Activated CD4-positive, alpha-beta T cell treated with anti-CD3 and anti-CD28 coated beads, Interleukin-2, amount 10 ng/mL, durations not matched to agents 24 days and 14 days (primary cell): ENCODE results near the gene RASAL3. TPM values are rescaled to one million over a fixed set of nuclear protein-coding genes. Genes with fewer than 3 reads are reported as not detected.
"Not testable (repeated sequence)": the region's sequence is repeated elsewhere in the genome, so short reads cannot be mapped to it uniquely, and the experiment has no call there.

Experiments
- DNase-seq: peaks from one replicate; pipeline ENCODE4 v3.0.0; 2022
- H3K27ac Mint-ChIP-seq: one replicate; pipeline ENCODE4 v1.8.0; 2022; ENCODE audit warnings: mild to moderate bottlenecking, mixed read lengths
- H3K27me3 Mint-ChIP-seq: one replicate; pipeline ENCODE4 v1.8.0; 2022; ENCODE audit warnings: mixed read lengths
- H3K36me3 Mint-ChIP-seq: one replicate; pipeline ENCODE4 v1.8.0; 2022; ENCODE audit warnings: low read depth, mild to moderate bottlenecking, mixed read lengths
- H3K4me1 Mint-ChIP-seq: one replicate; pipeline ENCODE4 v1.8.0; 2021; ENCODE audit warnings: mixed read lengths
- H3K4me3 Mint-ChIP-seq: one replicate; pipeline ENCODE4 v1.8.0; 2022; ENCODE audit warnings: mild to moderate bottlenecking, moderate library complexity, mixed read lengths
- H3K9me3 Mint-ChIP-seq: one replicate; pipeline ENCODE4 v1.8.0; 2021; ENCODE audit warnings: mixed read lengths
- intact Hi-C: fragments of 100-400 bp; cut with micrococcal nuclease; formaldehyde crosslinking; loops from one replicate; pipeline ENCODE4 v1.15.1; 2023
- total RNA-seq: library from RNA; stranded (reverse); gene quantifications from 2 replicates; pipeline ENCODE4 v1.2.3, GENCODE V29; 2022

The RASAL3 gene
- total RNA-seq, 1 donor from 2014 or later = 114 TPM

DNA sequence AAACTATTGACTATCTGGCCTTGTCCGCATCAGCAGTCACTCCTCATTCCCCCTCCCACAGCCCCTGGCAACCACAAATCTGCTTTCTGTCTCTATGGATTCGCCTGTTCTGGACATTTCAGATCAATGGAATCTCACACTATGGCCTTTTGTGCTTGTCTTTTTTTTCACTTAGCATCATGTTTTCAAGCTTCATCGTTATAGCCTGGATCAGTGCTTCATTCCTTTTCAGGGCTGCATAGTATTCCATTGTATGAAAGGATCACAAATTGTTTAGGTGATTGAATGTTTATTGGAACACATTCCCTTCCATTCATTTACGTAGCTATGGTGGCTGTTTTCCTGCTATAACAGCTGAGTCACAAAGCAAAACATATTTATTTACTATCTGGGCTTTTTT lies 22.7 kb upstream of the RASAL3 start:
- Mint-ChIP-seq H3K4me1 (peaks cover 14% of the 10 kb centered on the region), H3K27me3 (peaks cover 2% of the 10 kb centered on the region), H3K9me3 (peaks cover 4% of the 10 kb centered on the region), H3K36me3 (no peaks in the 10 kb centered on the region), H3K27ac (no peak overlapping the region), H3K4me3 (no peak overlapping the region)
- intact Hi-C loops = no loop called here
- no peak for DNase-seq

DNA sequence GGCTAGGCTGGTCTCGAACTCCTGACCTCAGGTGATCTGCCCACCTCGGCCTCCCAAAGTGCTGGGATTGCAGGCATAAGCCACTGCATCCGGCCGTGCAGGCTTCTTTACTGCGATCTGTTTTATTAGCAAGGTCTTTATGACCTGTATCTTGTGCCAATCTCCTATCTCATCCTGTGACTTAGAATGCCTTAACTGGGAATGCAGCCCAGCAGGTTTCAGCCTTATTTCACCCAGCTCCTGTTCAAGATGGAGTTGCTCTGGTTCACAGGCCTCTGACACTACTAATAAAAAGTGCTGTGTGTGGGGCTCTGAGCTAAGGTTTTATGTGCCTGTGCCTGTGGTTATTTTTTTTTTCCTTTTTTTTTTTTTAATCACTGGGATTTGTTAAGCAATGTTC lies 21.4 kb upstream of the RASAL3 start:
- H3K9me3 Mint-ChIP-seq, H3K36me3 Mint-ChIP-seq, H3K4me3 Mint-ChIP-seq, H3K27ac Mint-ChIP-seq, DNase-seq, H3K27me3 Mint-ChIP-seq, intact Hi-C loops: not testable (repeated sequence)
- H3K4me1 Mint-ChIP-seq = peaks cover 15% of the 10 kb centered on the region

DNA sequence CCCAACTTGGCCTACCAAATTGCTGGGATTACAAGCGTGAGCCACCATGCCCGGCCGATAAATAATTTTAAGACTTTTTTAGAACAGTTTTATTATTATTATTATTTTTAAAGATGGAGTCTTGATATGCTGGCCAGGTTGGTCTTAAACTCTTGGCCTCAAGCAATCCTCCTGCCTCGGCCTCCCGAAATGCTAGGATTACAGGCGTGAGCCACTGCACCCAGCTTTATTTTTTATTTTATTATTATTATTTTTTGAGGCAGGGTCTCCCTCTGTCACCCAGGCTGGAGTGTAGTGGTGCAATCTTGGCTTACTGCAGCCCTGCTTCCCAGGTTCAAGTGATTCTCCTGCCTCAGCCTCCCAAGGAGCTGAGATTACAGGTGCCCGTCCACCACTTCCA lies 16.7 kb upstream of the RASAL3 start:
- H3K9me3 Mint-ChIP-seq, H3K36me3 Mint-ChIP-seq, H3K27ac Mint-ChIP-seq, intact Hi-C loops, H3K27me3 Mint-ChIP-seq, H3K4me3 Mint-ChIP-seq, DNase-seq: not testable (repeated sequence)
- H3K4me1 Mint-ChIP-seq = peaks cover 19% of the 10 kb centered on the region

DNA sequence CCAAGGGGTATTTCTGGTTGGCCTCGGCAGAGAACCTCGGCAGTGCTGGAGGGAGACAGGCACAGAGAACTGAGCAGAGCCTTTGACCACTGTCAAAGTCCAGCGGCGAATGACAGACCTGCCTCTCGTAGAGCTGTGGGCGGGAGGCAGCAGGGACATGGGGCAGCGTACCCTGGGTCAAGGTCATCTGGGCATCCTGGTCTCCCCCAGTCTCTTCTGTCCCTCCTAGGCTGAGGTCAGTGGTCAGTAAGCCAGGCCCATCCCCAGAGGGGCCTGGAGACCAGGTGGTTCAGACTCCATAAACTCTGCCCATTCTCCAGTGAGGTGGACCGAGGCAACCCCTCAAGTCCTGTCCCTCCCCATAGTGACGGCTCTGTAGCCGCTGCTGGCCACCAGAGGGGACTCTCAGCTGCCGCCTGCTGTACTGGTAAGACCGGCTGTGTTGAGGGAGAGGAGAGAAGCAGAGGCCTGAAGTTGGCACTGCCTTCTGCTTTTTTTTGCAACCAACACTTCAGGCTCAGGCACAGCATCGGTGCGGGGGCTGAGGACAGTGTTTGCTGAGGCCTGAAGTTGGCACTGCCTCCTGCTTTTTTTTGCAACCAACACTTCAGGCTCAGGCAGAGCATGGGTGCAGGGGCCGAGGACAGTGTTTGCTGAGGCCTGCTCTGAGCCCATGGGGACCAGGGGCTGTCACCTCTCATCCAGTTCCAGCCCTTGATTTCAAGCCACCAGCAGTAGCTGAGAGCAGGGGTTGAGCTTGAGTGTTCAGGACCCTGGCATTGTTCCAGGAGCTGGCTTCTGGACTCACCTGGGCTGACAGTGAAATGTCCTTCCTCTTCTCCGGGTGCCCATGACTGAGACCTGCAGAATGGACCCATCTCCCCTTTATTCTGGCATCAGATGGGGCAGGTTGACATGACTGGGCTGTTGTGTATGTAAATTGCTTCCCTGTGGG lies 15.3 kb upstream of the RASAL3 start, which contains the start of gene PGLYRP2:
TSS of gene PGLYRP2 (minus strand) at position 111 of the 955 bp plus-strand sequence. CDS start 130 bp downstream, outside the sequence.
- Mint-ChIP-seq H3K4me3 (no peak within 1 kb of the TSS), H3K27me3 (no peaks in the 10 kb centered on the region), H3K4me1 (peaks cover 19% of the 10 kb centered on the region), H3K27ac (peak within 1 kb of the TSS; percentile 6), H3K36me3 (no peaks in the 10 kb centered on the region), H3K9me3 (no peaks in the 10 kb centered on the region)
- DNase-seq = no peak
- intact Hi-C loops = no loop called here

DNA sequence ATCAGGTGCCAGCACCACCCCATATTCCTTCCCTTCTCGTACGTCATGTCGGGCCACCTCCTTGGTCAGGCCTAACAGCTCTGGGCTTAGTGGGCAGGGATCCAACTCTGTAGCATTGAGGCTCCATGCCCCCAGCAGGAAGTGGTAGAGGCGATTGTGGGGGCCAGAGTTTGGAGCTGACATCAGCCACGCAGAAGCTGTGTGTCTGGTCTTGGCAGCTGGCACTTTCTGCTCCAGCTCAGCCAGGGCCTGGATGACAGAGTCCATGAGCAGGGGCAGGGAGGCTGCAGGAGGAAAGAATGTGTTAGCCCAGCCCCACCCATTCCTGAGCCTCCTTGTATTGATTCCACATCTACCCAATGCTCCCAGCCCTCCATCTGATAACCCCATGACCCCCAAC lies 12.0 kb upstream of the RASAL3 start:
- intact Hi-C loops = no loop called here
- peaks cover 8% of the 10 kb centered on the region for H3K4me1 Mint-ChIP-seq

DNA sequence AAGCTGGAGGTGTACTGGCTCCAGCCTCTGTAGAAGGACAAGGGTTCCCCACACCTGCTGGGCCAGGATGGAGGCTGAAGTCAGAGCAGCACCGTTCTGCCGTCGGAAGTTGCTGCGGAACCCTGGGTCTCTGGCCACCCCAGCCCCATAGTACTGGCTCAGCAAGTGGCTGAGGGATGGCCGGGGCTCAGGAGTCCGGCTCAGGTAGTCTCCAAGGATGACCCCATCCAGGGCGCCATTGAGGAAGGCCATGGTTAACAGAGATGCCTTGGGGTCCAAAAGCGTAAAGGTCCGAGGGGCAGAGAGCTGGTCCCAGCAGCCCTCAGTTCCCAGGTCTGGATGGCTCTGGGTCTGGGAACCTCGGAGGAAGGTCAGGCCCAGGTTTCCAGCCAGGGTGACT lies 11.3 kb upstream of the RASAL3 start:
- no peak for DNase-seq
- H3K27ac Mint-ChIP-seq = no peak overlapping the region
- no peaks in the 10 kb centered on the region for H3K27me3 Mint-ChIP-seq
- no peaks in the 10 kb centered on the region for H3K36me3 Mint-ChIP-seq
- intact Hi-C loops = no loop called here
- no peaks in the 10 kb centered on the region for H3K9me3 Mint-ChIP-seq
- H3K4me3 Mint-ChIP-seq = no peak overlapping the region
- peaks cover 8% of the 10 kb centered on the region for H3K4me1 Mint-ChIP-seq

More for the DNA sequence above, 12.0 kb upstream of the RASAL3 start:
- H3K27ac Mint-ChIP-seq = no peak overlapping the region
- no peaks in the 10 kb centered on the region for H3K9me3 Mint-ChIP-seq
- DNase-seq = no peak
- H3K36me3 Mint-ChIP-seq = no peaks in the 10 kb centered on the region
- no peaks in the 10 kb centered on the region for H3K27me3 Mint-ChIP-seq
- no peak overlapping the region for H3K4me3 Mint-ChIP-seq

DNA sequence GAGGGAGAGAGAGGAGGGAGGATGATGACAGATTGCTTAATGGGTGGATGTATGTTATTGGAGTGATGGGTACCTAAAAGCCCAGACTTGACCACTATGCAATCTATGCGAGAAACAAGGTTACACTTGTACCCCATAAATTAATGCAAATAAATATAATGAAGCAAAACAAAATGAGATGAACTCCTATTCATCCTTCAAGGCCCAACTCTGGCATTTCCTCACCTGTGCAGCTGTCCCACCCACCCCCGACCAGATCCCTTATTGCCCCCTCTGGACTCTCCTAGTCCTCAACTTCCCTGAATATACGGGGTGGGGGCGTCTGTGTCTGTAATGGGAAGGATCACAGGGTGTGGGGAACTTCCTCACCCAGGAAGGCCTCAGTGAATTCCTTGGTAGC lies 10.8 kb upstream of the RASAL3 start:
- Mint-ChIP-seq H3K27ac (no peak overlapping the region), H3K36me3 (no peaks in the 10 kb centered on the region), H3K4me1 (peaks cover 8% of the 10 kb centered on the region), H3K9me3 (no peaks in the 10 kb centered on the region), H3K4me3 (no peak overlapping the region), H3K27me3 (no peaks in the 10 kb centered on the region)
- intact Hi-C loops = no loop called here
- DNase-seq = no peak

DNA sequence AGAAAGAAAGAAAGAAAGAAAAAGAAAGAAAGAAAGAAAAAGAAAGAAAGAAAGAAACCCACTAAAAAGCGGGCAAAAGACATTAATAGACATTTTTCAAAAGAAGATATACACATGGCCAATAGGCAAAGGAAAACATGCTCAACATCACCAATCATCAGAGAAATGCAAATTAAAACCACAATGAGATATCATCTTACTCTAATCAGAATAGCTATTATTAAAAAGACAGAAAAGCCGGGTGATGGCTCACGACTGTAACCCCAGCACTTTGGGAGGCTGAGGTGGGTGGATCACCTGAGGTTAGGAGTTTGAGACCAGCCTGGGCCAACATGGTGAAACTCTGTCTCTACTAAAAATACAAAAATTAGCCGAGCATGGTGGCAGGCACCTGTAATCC lies 9.5 kb upstream of the RASAL3 start:
- H3K4me1 Mint-ChIP-seq = peaks cover 16% of the 10 kb centered on the region
- H3K4me3 Mint-ChIP-seq, H3K27ac Mint-ChIP-seq, H3K27me3 Mint-ChIP-seq, DNase-seq, H3K36me3 Mint-ChIP-seq, intact Hi-C loops, H3K9me3 Mint-ChIP-seq: not testable (repeated sequence)

DNA sequence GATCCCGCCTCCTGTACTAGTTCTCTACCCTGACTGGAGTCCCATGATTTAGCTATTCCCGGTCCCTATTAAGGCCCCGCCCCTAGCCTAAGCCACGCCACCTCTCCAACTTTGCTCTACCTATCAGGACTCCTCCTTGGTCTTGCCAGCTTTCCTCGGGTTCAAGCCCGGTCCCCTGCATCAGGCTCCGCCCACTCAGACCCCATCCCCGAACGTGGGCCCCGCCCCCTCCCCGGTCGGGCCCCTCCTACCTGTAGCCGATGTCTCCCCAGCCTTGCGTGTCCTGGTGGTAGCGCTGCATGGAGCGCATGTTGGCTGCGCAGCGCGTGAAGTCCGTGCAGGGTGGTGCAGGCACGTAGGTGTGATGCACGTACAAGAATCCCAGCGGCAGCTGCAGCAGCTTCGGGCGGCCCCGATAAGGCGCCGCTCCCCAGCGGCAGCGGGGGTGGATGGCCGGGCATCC lies 7.3 kb upstream of the RASAL3 start:
- H3K4me3 Mint-ChIP-seq = no peak overlapping the region
- peaks cover 12% of the 10 kb centered on the region for H3K27me3 Mint-ChIP-seq
- H3K4me1 Mint-ChIP-seq = peaks cover 34% of the 10 kb centered on the region
- no peaks in the 10 kb centered on the region for H3K9me3 Mint-ChIP-seq
- H3K27ac Mint-ChIP-seq = no peak overlapping the region
- peaks cover 6% of the 10 kb centered on the region for H3K36me3 Mint-ChIP-seq
- no peak for DNase-seq
- intact Hi-C loops = no loop called here

DNA sequence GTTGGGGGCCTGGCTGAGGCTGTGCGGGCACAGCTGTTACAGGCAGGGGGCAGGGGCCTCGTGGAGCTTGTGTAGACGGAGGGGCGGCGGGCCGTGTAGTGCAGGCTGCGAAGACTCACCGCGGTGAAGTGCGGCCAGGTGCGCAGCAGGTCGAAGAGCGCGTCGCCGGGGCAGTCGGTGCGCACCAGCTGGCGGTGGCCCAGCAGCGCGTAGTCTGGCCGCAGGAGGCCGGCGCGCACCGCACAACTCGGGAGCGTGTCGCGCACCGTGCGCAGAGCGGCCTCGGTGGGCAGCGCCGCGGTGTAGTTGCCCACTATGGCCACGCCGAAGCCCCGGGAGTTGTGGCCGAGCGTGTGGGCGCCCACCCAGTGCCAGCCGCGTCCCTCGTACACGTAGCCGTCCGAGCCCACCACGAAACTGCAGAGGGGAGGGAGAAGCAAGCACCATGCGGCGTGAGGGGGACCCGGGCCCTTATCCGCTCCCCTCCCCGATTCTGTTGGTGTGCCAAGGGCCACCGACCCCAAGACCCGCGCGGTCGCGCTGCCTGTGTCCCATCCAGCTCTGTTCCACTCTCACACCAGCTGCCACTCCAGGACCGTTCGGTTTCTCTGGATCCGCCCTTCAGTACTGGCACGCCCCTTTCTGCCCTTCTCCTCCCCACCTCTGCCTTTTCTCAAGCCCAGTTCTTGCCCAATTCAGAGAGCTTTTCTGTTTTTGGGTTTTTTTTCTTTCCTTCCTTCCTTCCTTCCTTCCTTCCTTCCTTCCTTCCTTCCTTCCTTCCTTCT lies 5.4 kb upstream of the RASAL3 start:
- peaks cover 45% of the 10 kb centered on the region for H3K4me1 Mint-ChIP-seq
- no peaks in the 10 kb centered on the region for H3K9me3 Mint-ChIP-seq
- peak overlapping the region; percentile 63 for H3K27ac Mint-ChIP-seq
- intact Hi-C loops = loop anchor here (5.0 kb wide), 1 partner anchor 167 kb away; no protein-coding TSS in a partner anchor
- H3K36me3 Mint-ChIP-seq = peaks cover 8% of the 10 kb centered on the region
- H3K27me3 Mint-ChIP-seq = peaks cover 12% of the 10 kb centered on the region
- peak; percentile 70 for DNase-seq
- H3K4me3 Mint-ChIP-seq = peak overlapping the region; percentile 65

DNA sequence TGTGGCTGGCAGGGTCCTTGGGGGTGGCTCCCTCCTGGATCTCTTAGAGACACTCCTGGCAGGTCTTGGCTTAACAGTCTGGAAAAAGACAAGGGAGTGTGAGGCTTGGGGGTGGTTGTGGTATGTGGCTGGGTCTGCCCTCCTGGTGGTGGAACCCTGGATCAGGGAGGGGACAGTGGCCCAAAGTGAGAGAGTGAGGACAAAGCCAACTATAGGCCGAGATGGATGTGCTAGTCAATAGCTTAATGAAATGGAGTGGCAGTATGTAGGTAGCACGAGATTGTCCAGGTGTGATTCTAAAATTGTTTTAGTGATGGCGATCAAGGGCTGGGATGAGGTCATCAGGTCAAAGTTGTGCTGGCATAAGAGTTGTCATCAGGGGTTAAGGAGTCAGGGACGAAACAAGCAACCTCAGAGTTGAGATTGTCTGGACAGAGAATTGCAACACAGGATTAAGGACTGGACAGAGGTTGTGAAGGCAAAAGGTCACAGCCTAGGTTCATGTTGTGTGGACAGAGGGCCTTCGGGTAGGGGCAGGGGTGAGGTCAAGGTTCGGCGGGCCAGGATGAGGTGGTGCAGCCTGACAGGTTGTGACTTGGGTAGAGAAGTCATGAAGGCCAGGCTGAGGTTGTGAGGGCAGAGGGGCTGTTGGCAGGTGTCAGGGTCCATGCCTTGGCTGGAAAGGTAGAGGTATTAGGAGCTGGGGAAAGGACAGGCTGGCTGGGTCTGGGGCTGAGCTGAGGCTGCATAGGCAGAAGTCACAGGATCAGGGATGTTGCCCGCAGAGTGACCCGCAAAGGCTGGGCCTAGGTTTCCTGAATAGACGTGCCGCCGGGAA lies 4.5 kb upstream of the RASAL3 start:
- H3K4me3 Mint-ChIP-seq = peak overlapping the region; percentile 65
- peaks cover 12% of the 10 kb centered on the region for H3K27me3 Mint-ChIP-seq
- DNase-seq = peak; percentile 56
- no peaks in the 10 kb centered on the region for H3K9me3 Mint-ChIP-seq
- H3K4me1 Mint-ChIP-seq = peaks cover 48% of the 10 kb centered on the region
- peaks cover 10% of the 10 kb centered on the region for H3K36me3 Mint-ChIP-seq
- intact Hi-C loops = loop anchor here (5.0 kb wide), 1 partner anchor 167 kb away; no protein-coding TSS in a partner anchor
- peak overlapping the region; percentile 70 for H3K27ac Mint-ChIP-seq

DNA sequence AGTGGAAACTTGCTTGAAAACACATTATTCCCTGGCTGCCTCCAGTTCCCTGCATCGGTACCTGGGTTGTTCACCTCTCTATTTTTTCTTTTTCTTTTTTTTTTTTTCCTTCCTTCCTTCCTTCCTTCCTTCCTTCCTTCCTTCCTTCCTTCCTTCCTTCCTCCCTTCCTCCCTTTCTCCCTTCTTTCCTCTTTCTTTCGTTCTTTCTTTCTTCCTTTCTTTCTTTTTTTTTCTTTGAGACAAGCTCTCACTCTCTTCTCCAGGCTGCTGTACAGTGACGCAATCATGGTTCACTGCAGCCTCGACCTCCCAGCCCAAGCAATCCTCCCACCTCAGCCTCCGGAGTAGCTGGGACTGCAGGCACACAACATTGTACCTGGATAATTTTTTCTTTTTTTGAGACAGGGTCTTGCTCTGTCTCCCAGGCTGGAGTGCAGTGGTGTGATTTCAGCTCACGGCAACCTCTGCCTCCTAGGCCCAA lies 3.4 kb upstream of the RASAL3 start:
- Mint-ChIP-seq H3K9me3 (no peaks in the 10 kb centered on the region), H3K4me3 (peak overlapping the region; percentile 58), H3K36me3 (peaks cover 16% of the 10 kb centered on the region), H3K27me3 (peaks cover 12% of the 10 kb centered on the region), H3K27ac (peak overlapping the region; percentile 90), H3K4me1 (peaks cover 50% of the 10 kb centered on the region)
- DNase-seq = no peak
- intact Hi-C loops = loop anchor here (1.0 to 5.0 kb wide), 6 partner anchors 35 to 165 kb away; no protein-coding TSS in a partner anchor
